H1 (cell line): ENCODE data around the gene TMEM145. TPM values are rescaled to one million over a fixed set of nuclear protein-coding genes. Genes with fewer than 3 reads are reported as not detected.

Experiments used
- CTCF ChIA-PET: fragments of 300-600 bp; sonication (Branson Sonifier 250); formaldehyde crosslinking; loops from one replicate; lab custom pipeline; 2021; ENCODE audit not compliant: partially characterized antibody; lab: Charles Lee
- POLR2A ChIA-PET: fragments of 300-600 bp; sonication (Branson Sonifier 250); formaldehyde crosslinking; loops from one replicate; lab custom pipeline; 2021; ENCODE audit warnings: inconsistent platforms; ENCODE audit not compliant: partially characterized antibody; lab: Charles Lee
- DNase-seq, 2 experiments: peaks; one replicate each; pipeline versions ENCODE4 v3.0.0 to v3.0.0-alpha.2; 2010 to 2022; ENCODE audit warnings: low spot score in 2 of 2, low read depth in 1 of 2, mixed read lengths in 1 of 2
- FAIRE-seq: peaks from 2 replicates; lab custom pipeline; 2011; peaks lifted over from hg19 to GRCh38; lab: Jason Lieb, UNC
- H2AFZ ChIP-seq: 2 replicates; pipeline ENCODE4 v1.8.1; 2012; ENCODE audit warnings: low read length, inconsistent platforms
- H2AK5ac ChIP-seq: 2 replicates; pipeline ENCODE4 v1.6.1; 2013; ENCODE audit warnings: low read depth, low read length
- H2BK120ac ChIP-seq: replicated peaks from 2 replicates; pipeline ENCODE3; 2013; ENCODE audit warnings: low read depth, low read length, inconsistent platforms
- H2BK12ac ChIP-seq: 2 replicates; pipeline ENCODE4 v1.6.1; 2013; ENCODE audit warnings: low read depth, low read length
- H2BK15ac ChIP-seq: 2 replicates; pipeline ENCODE4 v1.6.1; 2013; ENCODE audit warnings: low read length
- H2BK20ac ChIP-seq: 2 replicates; pipeline ENCODE4 v1.6.1; 2013; ENCODE audit warnings: low read length
- H2BK5ac ChIP-seq: 2 replicates; pipeline ENCODE4 v1.6.1; 2013; ENCODE audit warnings: low read depth, low read length
- H3K14ac ChIP-seq: 2 replicates; pipeline ENCODE4 v1.6.1; 2013; ENCODE audit warnings: inconsistent platforms; ENCODE audit not compliant: insufficient read length
- H3K18ac ChIP-seq: 2 replicates; pipeline ENCODE4 v1.6.1; 2013; ENCODE audit warnings: low read length; ENCODE audit errors: extremely low read depth
- H3K23ac ChIP-seq: 2 replicates; pipeline ENCODE4 v1.6.1; 2013; ENCODE audit warnings: inconsistent platforms; ENCODE audit not compliant: insufficient read length
- H3K23me2 ChIP-seq: 2 replicates; pipeline ENCODE4 v1.6.1; 2013; ENCODE audit warnings: low read depth, low read length
- H3K27ac ChIP-seq: 2 replicates; pipeline ENCODE4 v1.6.1; 2011; ENCODE audit warnings: low read depth, low read length, inconsistent platforms
- H3K27me3 ChIP-seq, 4 experiments: replicated peaks in 1 of 4; 1 replicate in 1 of 4; 2 replicates in 3 of 4; pipeline versions ENCODE4 v1.6.1 to v1.8.1; 2011 to 2013; ENCODE audit warnings: low read length in 3 of 4, mild to moderate bottlenecking in 3 of 4, inconsistent platforms in 2 of 4, mixed read lengths in 2 of 4, moderate library complexity in 1 of 4; ENCODE audit not compliant: control insufficient read depth in 3 of 4, insufficient read depth in 3 of 4; ENCODE audit errors: extremely low read depth in 1 of 4
- H3K36me3 ChIP-seq, 4 experiments: 2 replicates each; pipeline versions ENCODE4 v1.6.1 to v1.8.1; 2011 to 2013; ENCODE audit warnings: mild to moderate bottlenecking in 4 of 4, low read length in 3 of 4, moderate library complexity in 2 of 4, control low read depth in 1 of 4, inconsistent platforms in 1 of 4; ENCODE audit not compliant: insufficient read depth in 4 of 4, control insufficient read depth in 2 of 4
- H3K4ac ChIP-seq: replicated peaks from 2 replicates; pipeline ENCODE3; 2013; ENCODE audit warnings: low read length, low read depth, mixed read lengths, inconsistent platforms; ENCODE audit not compliant: insufficient read length
- H3K4me1 ChIP-seq, 4 experiments: replicated peaks in 1 of 4; 1 replicate in 1 of 4; 2 replicates in 3 of 4; pipeline versions ENCODE4 v1.6.1 to v1.8.1; 2011 to 2013; ENCODE audit warnings: low read length in 3 of 4, inconsistent platforms in 2 of 4, mixed read lengths in 1 of 4; ENCODE audit not compliant: insufficient read depth in 4 of 4, control insufficient read depth in 3 of 4
- H3K4me2 ChIP-seq, 2 experiments: 2 replicates each; pipeline versions ENCODE4 v1.6.1 to v1.8.1; 2011 to 2013; ENCODE audit warnings: low read depth in 2 of 2, low read length in 2 of 2, control low read depth in 1 of 2, inconsistent platforms in 1 of 2, mild to moderate bottlenecking in 1 of 2; ENCODE audit not compliant: insufficient read depth in 1 of 2
- H3K4me3 ChIP-seq, 4 experiments: fragments of 200-600, 300-600 bp in 1 of 4; sonication (generic), shearing (Covaris generic), sonication (Bioruptor Twin) in 1 of 4; 2 replicates each; pipeline versions ENCODE4 v1.5.1 to v1.8.1; 2011 to 2016; ENCODE audit warnings: low read length in 4 of 4, low read depth in 3 of 4, control low read depth in 2 of 4, inconsistent platforms in 2 of 4, mild to moderate bottlenecking in 2 of 4, mixed read lengths in 1 of 4, moderate library complexity in 1 of 4; ENCODE audit not compliant: insufficient read depth in 2 of 4; ENCODE audit errors: extremely low read depth in 1 of 4
- H3K56ac ChIP-seq: replicated peaks from 2 replicates; pipeline ENCODE3; 2013; ENCODE audit warnings: low read depth, mild to moderate bottlenecking, mixed read lengths, low read length, inconsistent platforms; ENCODE audit not compliant: insufficient read length
- H3K79me1 ChIP-seq: 2 replicates; pipeline ENCODE4 v1.6.1; 2013; ENCODE audit warnings: low read depth, low read length, control low read depth
- H3K79me2 ChIP-seq, 2 experiments: 2 replicates each; pipeline versions ENCODE4 v1.6.1 to v1.8.1; 2012 to 2013; ENCODE audit warnings: low read length in 2 of 2, mild to moderate bottlenecking in 2 of 2, inconsistent platforms in 1 of 2; ENCODE audit not compliant: insufficient read depth in 2 of 2, control insufficient read depth in 1 of 2
- H3K9ac ChIP-seq, 4 experiments: replicated peaks in 1 of 4; 1 replicate in 1 of 4; 2 replicates in 3 of 4; pipeline versions ENCODE4 v1.6.1 to v1.8.1; 2011 to 2013; ENCODE audit warnings: low read depth in 3 of 4, low read length in 3 of 4, control low read depth in 2 of 4, mild to moderate bottlenecking in 2 of 4, moderate library complexity in 2 of 4, inconsistent platforms in 1 of 4; ENCODE audit errors: extremely low read depth in 1 of 4
- H3K9me3 ChIP-seq, 2 experiments: 2 replicates each; pipeline versions ENCODE4 v1.6.1 to v1.8.1; 2012 to 2013; ENCODE audit warnings: mild to moderate bottlenecking in 2 of 2, moderate library complexity in 2 of 2, control low read depth in 1 of 2, inconsistent platforms in 1 of 2, low read depth in 1 of 2, low read length in 1 of 2, mixed read lengths in 1 of 2; ENCODE audit not compliant: insufficient read depth in 2 of 2
- H4K20me1 ChIP-seq, 2 experiments: replicated peaks in 1 of 2; 2 replicates each; pipeline versions ENCODE3 to v1.8.1; 2011 to 2013; ENCODE audit warnings: inconsistent platforms in 2 of 2, low read length in 2 of 2, mild to moderate bottlenecking in 1 of 2; ENCODE audit not compliant: insufficient read depth in 2 of 2, control insufficient read depth in 1 of 2
- H4K5ac ChIP-seq: 2 replicates; pipeline ENCODE4 v1.6.1; 2013; ENCODE audit warnings: low read length, low read depth, mixed read lengths, inconsistent platforms; ENCODE audit not compliant: insufficient read length
- H4K8ac ChIP-seq: 2 replicates; pipeline ENCODE4 v1.8.0; 2013; ENCODE audit warnings: mild to moderate bottlenecking, moderate library complexity, low read length, inconsistent platforms; ENCODE audit not compliant: insufficient read depth; ENCODE audit errors: extremely low read depth
- H4K91ac ChIP-seq: replicated peaks from 2 replicates; pipeline ENCODE3; 2013; ENCODE audit warnings: low read length, mixed read lengths, inconsistent platforms; ENCODE audit not compliant: insufficient read length
- ATF3 ChIP-seq: IDR thresholded peaks from 2 replicates; pipeline ENCODE4 v1.6.1; 2011; ENCODE audit warnings: low read depth, mild to moderate bottlenecking, low read length; ENCODE audit not compliant: insufficient read depth
- BRCA1 ChIP-seq: IDR thresholded peaks from 2 replicates; pipeline ENCODE4 v1.6.1; 2012; ENCODE audit warnings: low read depth, low read length, improper control_type of control experiment
- CEBPB ChIP-seq: IDR thresholded peaks from 2 replicates; pipeline ENCODE4 v1.6.1; 2012; ENCODE audit warnings: low read depth, low read length
- CHD1 ChIP-seq: IDR thresholded peaks from 2 replicates; pipeline ENCODE4 v1.6.1; 2012; ENCODE audit warnings: low read depth, low read length, improper control_type of control experiment
- CHD2 ChIP-seq: IDR thresholded peaks from 2 replicates; pipeline ENCODE4 v1.6.1; 2012; ENCODE audit warnings: low read length, improper control_type of control experiment
- CTBP2 ChIP-seq: IDR thresholded peaks from 2 replicates; pipeline ENCODE4 v1.7.0; 2011; ENCODE audit warnings: borderline replicate concordance, mild to moderate bottlenecking, moderate library complexity, mixed read lengths, low read length; ENCODE audit not compliant: insufficient read depth, insufficient read length
- EP300 ChIP-seq, 2 experiments: IDR thresholded peaks; 1 replicate in 1 of 2; 2 replicates in 1 of 2; pipeline ENCODE4 v1.6.1; 2011 to 2012; ENCODE audit warnings: low read depth in 2 of 2, low read length in 2 of 2, mild to moderate bottlenecking in 2 of 2, borderline replicate concordance in 1 of 2, inconsistent platforms in 1 of 2, moderate library complexity in 1 of 2
- JUN ChIP-seq: IDR thresholded peaks from 2 replicates; pipeline ENCODE4 v1.6.1; 2011; ENCODE audit warnings: low read depth, mild to moderate bottlenecking, improper control_type of control experiment, low read length
- KDM4A ChIP-seq: IDR thresholded peaks from one replicate; pipeline ENCODE4 v1.7.1; 2012; ENCODE audit warnings: low read depth, mild to moderate bottlenecking, moderate library complexity, low read length, inconsistent platforms; ENCODE audit not compliant: severe bottlenecking
- SAP30 ChIP-seq: fragments of 300-600 bp; sonication (generic); IDR thresholded peaks from 2 replicates; pipeline ENCODE4 v1.7.1; 2012; ENCODE audit warnings: low read length, moderate library complexity, mild to moderate bottlenecking, inconsistent platforms; ENCODE audit not compliant: insufficient read depth, insufficient replicate concordance
- SIRT6 ChIP-seq: IDR thresholded peaks from one replicate; pipeline ENCODE4 v1.7.1; 2012; ENCODE audit warnings: low read length, inconsistent platforms
- SP2 ChIP-seq: IDR thresholded peaks from 2 replicates; pipeline ENCODE4 v1.6.1; 2012; ENCODE audit warnings: mild to moderate bottlenecking, low read length, inconsistent platforms
- TBP ChIP-seq: IDR thresholded peaks from 2 replicates; pipeline ENCODE4 v1.6.1; 2011; ENCODE audit warnings: low read depth, low read length, improper control_type of control experiment
- YY1 ChIP-seq: IDR thresholded peaks from 2 replicates; pipeline ENCODE4 v1.6.1; 2011; ENCODE audit warnings: low read depth, mild to moderate bottlenecking, low read length
- WGBS, 2 experiments: shearing (Covaris generic) in 1 of 2; methylation state at CpG; one replicate each; pipeline versions ENCODE4 v1.1.6 to v1.1.7; 2013 to 2015; ENCODE audit warnings: low lambda C conversion rate in 2 of 2, mixed read lengths in 2 of 2, inconsistent platforms in 1 of 2, low coverage in 1 of 2, missing lambda C conversion rate in 1 of 2; ENCODE audit not compliant: insufficient replicate concordance in 2 of 2, insufficient coverage in 1 of 2, insufficient read length in 1 of 2; ENCODE audit errors: extremely low coverage in 1 of 2, missing lambda C conversion rate in 1 of 2; 5-methylcytosine and 5-hydroxymethylcytosine counted together
- polyA plus RNA-seq, 7 experiments: library from polyadenylated mRNA; depleted of rRNA in 3 of 7; stranded (reverse) in 5 of 7; unstranded in 2 of 7; fragments of >200 nt in 5 of 7; fragments of 200-250 nt in 2 of 7; gene quantifications; 1 replicate in 5 of 7; 2 replicates in 1 of 7; 4 replicates in 1 of 7; pipeline versions ENCODE4 v1.2.1 to v1.2.3, GENCODE V29; 2011 to 2013; ENCODE audit warnings: missing spikeins in 2 of 7, mixed read lengths in 2 of 7
- total RNA-seq: library from RNA; stranded (reverse); fragmentation: NEBNext Ultra II Directional; extraction: Animal tissue kit (Norgen Biotek cat#: 25700); gene quantifications from 2 replicates; pipeline ENCODE4 v1.2.1, GENCODE V29; 2021

The TMEM145 gene
- total and polyA plus RNA-seq, 2 of the 8 experiments (the other 6 are each of a cell fraction or from before 2014, with no cell fraction given): 2.3 to 4.7 TPM

DNA sequence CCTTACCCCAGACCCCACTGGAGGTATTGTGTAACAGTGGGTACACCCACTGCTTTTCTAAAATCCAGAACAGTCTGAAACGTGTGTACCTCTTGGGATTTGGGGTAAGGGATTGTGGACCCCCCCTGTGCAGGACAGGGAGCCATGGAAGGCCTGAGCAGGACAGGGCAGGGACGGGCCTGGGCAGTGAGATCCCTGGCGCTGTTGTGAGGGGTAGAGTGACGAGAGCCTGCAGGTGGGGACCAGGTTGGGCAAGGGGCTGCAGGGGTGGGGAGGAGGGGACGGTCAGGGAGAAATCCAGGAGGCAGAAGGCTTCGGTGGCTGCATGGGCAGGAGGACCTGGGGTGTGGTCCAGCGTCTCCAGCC, 48.4 kb downstream of the TMEM145 start:
- CTCF ChIA-PET: interaction anchor here (0.8 to 1.8 kb wide), 14 partner anchors 10 to 247 kb away, joined by 3 to 9 read pairs (median 4); no protein-coding TSS in a partner anchor
- TF ChIP-seq SIRT6 (no peak), CHD1 (no peak), ATF3 (no peak), SP2 (no peak), EP300 (IDR thresholded peaks at IDR 0.05; ENCODE audit: borderline replicate concordance in 1 of 2, low read depth in 2 of 2, low read length in 2 of 2) (no peak), CTBP2 (no peak), CHD2 (no peak), KDM4A (no peak), BRCA1 (no peak), CEBPB (no peak), TBP (no peak), SAP30 (no peak), YY1 (no peak), JUN (no peak)
- peaks cover 5 to 15% (median 7%) of the 10 kb centered on the region in 4 experiments; a peak in 7 of 8 replicates for H3K36me3 ChIP-seq

More for the DNA sequence above, 48.4 kb downstream of the TMEM145 start:
- Histone ChIP-seq H3K9me3 (peaks cover 0 to 6% of the 10 kb centered on the region in 2 experiments; a peak in 1 of 4 replicates), H4K20me1 (peaks cover 0 to 2% of the 10 kb centered on the region in 2 experiments), H4K91ac (no peak overlapping the region), H4K8ac (no peak overlapping the region), H3K79me2 (no peaks in the 10 kb centered on the region), H3K79me1 (peaks cover 2% of the 10 kb centered on the region; the same call in 1 of the 2 replicates), H3K18ac (no peak overlapping the region), H3K4ac (no peak overlapping the region), H3K56ac (no peak overlapping the region), H2AK5ac (0 out of 2 replicates have a peak overlapping the region, but pooled peaks have one; percentile 5), H3K4me1 (peaks cover 0 to 6% (median 3%) of the 10 kb centered on the region in 4 experiments; a peak in 4 of 7 replicates), H2BK20ac (no peak overlapping the region), H3K23ac (no peak overlapping the region), H2BK120ac (no peak overlapping the region), H2BK5ac (no peak overlapping the region), H3K4me3 (no peak overlapping the region), H3K27ac (no peak overlapping the region), H2AFZ (no peak overlapping the region), H3K27me3 (no peaks in the 10 kb centered on the region), H3K23me2 (no peaks in the 10 kb centered on the region), H2BK12ac (no peak overlapping the region), H3K4me2 (no peak overlapping the region), H3K9ac (no peak overlapping the region), H3K14ac (no peak overlapping the region), H4K5ac (no peak overlapping the region), H2BK15ac (no peak overlapping the region)
- WGBS, 2 experiments: 87% methylated on average over 5 of the region's 7 CpGs; no CpG with 5 or more reads in 1 of the 2 experiments
- no peak for DNase-seq
- POLR2A ChIA-PET: interaction anchor here (0.6 to 1.2 kb wide), 3 partner anchors 39 to 945 kb away, joined by 3 to 4 read pairs (median 4); no protein-coding TSS in a partner anchor
- no peak for FAIRE-seq
